GM12873 (cell line): ENCODE results near the gene NEO1.

ENCODE experiments used
- TF ChIP-seq, protein P1 (sequence below): IDR thresholded peaks from 2 replicates; pipeline ENCODE4 v1.5.1; 2012; ENCODE audit warnings: low read depth, mild to moderate bottlenecking, moderate library complexity, low read length, control low read depth; ENCODE audit not compliant: insufficient read depth; ENCODE audit errors: missing control alignments

NEO1 gene

DNA sequence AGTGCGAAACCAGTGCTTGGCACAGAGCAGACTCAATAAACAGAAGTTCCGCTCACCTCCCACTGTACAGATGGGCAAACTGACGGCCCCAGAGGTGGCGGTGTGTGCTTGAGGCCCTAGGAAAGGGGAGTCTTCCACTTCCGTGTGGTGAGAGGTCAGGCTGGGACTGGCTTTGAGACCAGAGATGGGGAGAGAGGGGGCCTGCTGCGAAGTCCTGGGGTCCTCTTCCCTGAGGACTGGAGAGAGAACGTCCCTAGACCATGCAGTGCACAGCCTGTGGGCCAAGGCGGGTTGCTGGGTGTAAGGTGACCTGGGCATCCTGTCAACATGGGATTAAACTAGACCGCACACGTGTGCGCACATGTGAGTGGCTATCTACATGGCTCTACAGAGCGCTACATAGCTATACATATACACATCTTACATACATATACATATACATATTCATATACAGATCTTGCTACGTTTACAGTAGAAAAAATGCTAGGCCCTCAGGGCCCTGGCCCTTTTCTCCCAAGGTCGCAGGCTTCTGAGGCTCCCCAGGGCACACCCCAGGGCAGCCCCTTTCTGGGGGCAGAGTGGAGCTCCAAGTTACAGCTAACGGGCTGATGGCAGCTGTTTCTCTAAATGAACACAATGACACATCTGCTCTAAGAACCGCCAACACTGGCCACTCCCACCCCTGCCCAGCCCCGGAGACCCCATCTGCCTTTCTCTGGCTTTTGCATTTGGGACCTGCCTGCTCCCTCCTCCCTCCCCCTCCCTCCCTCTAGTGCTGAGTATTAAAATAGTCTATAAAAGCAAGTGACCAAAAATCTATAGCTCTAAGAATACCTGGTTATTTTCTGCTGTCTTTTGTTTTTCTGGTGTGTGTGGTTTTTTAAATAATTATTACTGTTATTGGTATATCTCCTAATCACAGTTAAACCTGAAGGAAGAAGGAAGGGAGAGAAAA is 269.5 kb downstream of the NEO1 start:
- TF ChIP-seq, protein P1, sequence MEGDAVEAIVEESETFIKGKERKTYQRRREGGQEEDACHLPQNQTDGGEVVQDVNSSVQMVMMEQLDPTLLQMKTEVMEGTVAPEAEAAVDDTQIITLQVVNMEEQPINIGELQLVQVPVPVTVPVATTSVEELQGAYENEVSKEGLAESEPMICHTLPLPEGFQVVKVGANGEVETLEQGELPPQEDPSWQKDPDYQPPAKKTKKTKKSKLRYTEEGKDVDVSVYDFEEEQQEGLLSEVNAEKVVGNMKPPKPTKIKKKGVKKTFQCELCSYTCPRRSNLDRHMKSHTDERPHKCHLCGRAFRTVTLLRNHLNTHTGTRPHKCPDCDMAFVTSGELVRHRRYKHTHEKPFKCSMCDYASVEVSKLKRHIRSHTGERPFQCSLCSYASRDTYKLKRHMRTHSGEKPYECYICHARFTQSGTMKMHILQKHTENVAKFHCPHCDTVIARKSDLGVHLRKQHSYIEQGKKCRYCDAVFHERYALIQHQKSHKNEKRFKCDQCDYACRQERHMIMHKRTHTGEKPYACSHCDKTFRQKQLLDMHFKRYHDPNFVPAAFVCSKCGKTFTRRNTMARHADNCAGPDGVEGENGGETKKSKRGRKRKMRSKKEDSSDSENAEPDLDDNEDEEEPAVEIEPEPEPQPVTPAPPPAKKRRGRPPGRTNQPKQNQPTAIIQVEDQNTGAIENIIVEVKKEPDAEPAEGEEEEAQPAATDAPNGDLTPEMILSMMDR = no peak

GRCh38 chr15:73322665-73323373 is 270.6 kb downstream of the NEO1 start:
- TF ChIP-seq, protein P1 = no peak

GRCh38 chr15:73323374-73323955 is 271.2 kb downstream of the NEO1 start:
- TF ChIP-seq, protein P1 = no peak

- TF ChIP-seq, protein P1 = no peak
Measured at GRCh38 chr15:73323956-73324355, 271.7 kb downstream of the NEO1 start.

GRCh38 chr15:73324496-73325170 is 272.4 kb downstream of the NEO1 start:
- TF ChIP-seq, protein P1 = no peak

GRCh38 chr15:73325191-73325861 is 273.1 kb downstream of the NEO1 start:
- TF ChIP-seq, protein P1 = peak; percentile 35
